ENCODE measurements around the gene PCDHA8. TPM values are rescaled to one million over a fixed set of nuclear protein-coding genes. Genes with fewer than 3 reads are reported as not detected.

The PCDHA8 gene
- total and polyA plus RNA-seq, 2 of the 13 experiments (the other 11 are each of a cell fraction or from before 2014, with no cell fraction given) = 0.03 to 0.11 TPM

GRCh38 chr5:140868721-140869554 lies 28.0 kb downstream of the PCDHA8 start, which contains the start of gene PCDHA11 (continued):
- TF ChIP-seq CTCF (CRISPR knock-in tag; IDR thresholded peaks at IDR 0.05) (peak; percentile 73), RXRB (CRISPR knock-in tag; IDR thresholded peaks at IDR 0.05; ENCODE audit: borderline replicate concordance) (no peak), TCF7 (IDR thresholded peaks at IDR 0.05; ENCODE audit: low read depth) (no peak), ZBTB37 (CRISPR knock-in tag; IDR thresholded peaks at IDR 0.05) (no peak), HDAC1 (CRISPR knock-in tag; IDR thresholded peaks at IDR 0.05) (no peak), CEBPB (IDR thresholded peaks at IDR 0.05; ENCODE audit: borderline replicate concordance, low read depth, low read length) (peak; percentile 61; the same call in 1 of the 2 replicates), GTF2F1 (IDR thresholded peaks at IDR 0.05; ENCODE audit: low read length) (no peak), REPIN1 (CRISPR knock-in tag; IDR thresholded peaks at IDR 0.05; ENCODE audit: borderline replicate concordance, low read depth) (no peak), RFXANK (CRISPR knock-in tag; IDR thresholded peaks at IDR 0.05) (no peak), ZNF577 (CRISPR knock-in tag; IDR thresholded peaks at IDR 0.05; ENCODE audit: borderline replicate concordance, low read depth) (no peak), ZNF749 (CRISPR knock-in tag; IDR thresholded peaks at IDR 0.05; ENCODE audit: borderline replicate concordance) (no peak), E2F5 (CRISPR knock-in tag; conservative IDR thresholded peaks at IDR 0.05) (no peak), ZNF761 (CRISPR knock-in tag; conservative IDR thresholded peaks at IDR 0.05) (no peak), HNRNPLL (IDR thresholded peaks at IDR 0.05; ENCODE audit: low read depth, low read length, poor library complexity, severe bottlenecking) (peak; percentile 22), TCF12 (IDR thresholded peaks at IDR 0.05) (no peak), TCF12 (CRISPR knock-in tag; IDR thresholded peaks at IDR 0.05) (no peak), ZBTB33 (CRISPR knock-in tag; IDR thresholded peaks at IDR 0.05) (peak; percentile 53; the same call in 1 of the 2 replicates), ZNF20 (CRISPR knock-in tag; IDR thresholded peaks at IDR 0.05) (no peak), TOE1 (CRISPR knock-in tag; IDR thresholded peaks at IDR 0.05) (no peak), HCFC1 (IDR thresholded peaks at IDR 0.05; ENCODE audit: low read depth, low read length) (no peak), ZNF224 (CRISPR knock-in tag; IDR thresholded peaks at IDR 0.05) (no peak), XBP1 (CRISPR knock-in tag; IDR thresholded peaks at IDR 0.05) (no peak), SMAD9 (CRISPR knock-in tag; IDR thresholded peaks at IDR 0.05) (no peak), BRCA1 (CRISPR knock-in tag; IDR thresholded peaks at IDR 0.05) (no peak), ZNF652 (CRISPR knock-in tag; IDR thresholded peaks at IDR 0.05; ENCODE audit: borderline replicate concordance, low read depth) (no peak)

Data from HepG2 (cell line).